HG03064 (cell line): ENCODE results near the gene MED29.

Experiments used
- ATAC-seq: cut with Tn5 transposase; IDR thresholded peaks from one replicate; pipeline ENCODE4 v1.9.1; 2021; ENCODE audit warnings: low read depth; ENCODE audit not compliant: unreplicated experiment

Gene MED29

DNA sequence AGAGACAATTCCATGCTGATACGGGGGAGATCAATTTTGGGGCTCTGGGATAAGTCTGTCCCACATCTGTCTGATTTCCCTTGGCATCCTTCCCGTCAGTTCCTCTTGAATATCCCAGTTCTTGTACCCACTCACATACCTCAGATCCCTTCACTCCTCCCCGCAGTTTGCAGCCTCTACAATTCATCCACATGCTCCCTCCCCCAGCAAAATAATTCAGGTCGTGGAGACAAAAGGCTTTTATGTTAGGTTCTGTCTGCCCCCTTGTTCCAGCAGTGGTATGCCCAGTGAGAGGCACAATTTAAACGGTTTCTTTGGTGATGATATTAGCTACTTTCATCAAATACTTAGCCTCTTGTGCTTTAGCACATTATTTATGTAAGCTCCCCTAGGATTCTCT, 35.0 kb downstream of the MED29 start:
- ATAC-seq, result no peak

DNA sequence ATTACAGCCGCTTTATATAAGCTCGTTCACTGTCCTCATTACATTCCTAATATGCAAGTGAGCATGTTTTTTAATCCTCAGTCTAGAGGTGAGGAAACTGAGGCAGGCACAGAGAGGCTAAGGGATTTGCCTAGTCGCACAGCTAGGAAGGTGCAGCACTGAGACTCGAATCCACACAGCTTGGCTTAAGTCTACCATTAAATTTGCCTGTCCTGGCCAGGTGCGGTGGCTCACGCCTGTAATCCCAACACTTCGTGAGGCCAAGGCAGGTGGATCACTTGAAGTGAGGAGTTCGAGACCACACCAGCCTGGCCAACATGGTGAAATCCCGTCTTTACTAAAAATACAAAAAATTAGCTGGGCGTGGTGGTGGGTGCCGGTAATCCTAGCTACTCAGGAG, 36.5 kb downstream of the MED29 start:
- ATAC-seq, result no peak

DNA sequence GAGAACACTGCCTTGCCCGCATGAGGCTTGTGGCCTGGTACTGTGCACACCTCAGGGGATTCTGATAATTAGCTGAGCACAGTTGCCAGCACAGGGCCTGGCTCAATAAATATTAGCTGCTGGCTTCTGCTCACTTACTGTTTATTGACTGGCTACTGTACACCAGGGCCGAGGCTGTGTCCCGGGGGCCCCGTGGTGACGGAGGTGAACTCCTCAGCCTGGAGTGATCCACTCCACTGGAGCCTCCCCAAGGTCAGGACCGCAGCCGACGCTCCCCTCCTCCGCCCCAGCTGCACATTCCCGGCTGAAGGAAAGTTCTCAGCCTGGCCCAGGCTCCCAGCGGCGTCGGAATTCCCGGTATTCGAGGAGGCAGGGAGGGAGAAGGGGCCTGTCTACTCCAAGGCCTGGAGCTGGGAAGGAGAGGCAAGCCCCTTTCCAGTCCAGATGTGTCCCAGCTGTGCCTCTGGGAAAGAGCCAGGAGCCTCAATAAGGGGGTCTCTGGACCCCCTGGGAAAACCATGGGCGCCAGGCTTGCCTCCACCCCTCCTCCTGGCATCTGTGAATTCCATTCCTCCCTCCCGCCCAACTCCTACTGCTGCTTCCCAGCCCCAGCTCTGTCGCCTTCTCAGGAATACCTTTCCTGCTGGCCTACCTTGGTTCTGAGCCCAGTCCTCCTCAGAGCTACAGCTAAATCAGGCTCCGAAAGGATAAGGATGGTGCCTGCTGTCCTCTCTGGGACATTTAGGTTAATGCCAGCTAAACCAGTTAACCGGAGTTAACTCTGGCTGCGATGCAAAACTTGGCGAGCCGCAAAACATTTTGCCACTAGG, 37.3 kb downstream of the MED29 start:
- no peak for ATAC-seq

DNA sequence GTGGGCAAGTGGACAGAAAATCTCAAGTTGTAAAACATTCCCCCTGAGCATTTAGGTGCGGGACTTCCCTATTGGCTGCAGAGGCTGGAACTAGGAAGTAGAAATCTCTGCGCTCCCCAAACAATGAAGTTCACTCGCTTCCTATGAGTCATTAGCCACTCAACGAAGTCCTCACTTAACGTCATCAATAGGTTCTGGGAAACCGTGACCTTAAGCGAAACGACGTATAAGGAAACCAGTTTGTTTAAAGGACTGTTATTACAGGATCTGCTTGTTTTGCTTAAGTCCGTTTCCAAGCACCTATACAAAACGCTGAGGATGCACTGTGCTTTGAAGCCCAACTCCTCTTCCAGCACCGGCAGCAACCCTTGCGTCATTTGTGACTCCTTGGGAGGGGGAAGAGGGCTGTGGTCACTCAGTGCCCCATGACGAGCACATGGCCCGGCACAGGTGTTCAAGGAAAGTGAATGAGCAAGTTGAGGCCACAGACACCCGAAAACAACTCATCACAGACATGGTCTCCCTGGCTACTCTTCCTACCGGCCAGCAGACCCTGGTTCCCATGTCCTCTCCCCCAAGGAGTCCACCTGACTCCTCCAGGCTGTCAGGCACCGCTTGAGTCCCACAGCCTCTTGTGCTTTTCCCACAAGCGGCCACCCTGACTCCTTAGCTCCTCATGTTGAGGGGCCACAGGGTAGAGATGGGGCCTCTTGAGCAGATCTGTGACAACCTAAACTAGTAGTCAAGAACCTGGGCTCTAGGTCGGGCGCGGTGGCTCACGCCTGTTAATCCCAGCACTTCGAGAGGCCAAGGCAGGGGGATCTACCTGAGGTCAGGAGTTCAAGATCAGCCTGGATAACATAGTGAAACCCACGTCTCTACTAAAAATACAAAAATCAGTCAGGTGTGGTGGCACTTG, 39.8 kb downstream of the MED29 start:
- ATAC-seq, result no peak

DNA sequence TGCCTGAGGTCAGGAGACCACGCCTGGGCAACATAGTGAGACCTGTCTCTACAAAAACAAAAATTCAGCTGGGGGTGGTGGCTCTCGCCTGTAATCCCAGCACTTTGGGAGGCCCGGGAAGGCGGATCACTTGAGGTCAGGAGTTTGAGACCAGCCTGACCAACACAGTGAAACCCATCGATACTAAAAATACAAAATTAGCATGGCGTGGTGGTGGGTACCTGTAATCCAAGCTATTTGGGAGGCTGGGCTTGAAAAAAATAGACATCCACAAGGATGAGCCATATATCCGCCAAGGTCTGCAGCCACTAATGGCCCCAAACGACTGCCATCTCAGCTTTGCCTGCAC, 41.5 kb downstream of the MED29 start:
- no peak for ATAC-seq

DNA sequence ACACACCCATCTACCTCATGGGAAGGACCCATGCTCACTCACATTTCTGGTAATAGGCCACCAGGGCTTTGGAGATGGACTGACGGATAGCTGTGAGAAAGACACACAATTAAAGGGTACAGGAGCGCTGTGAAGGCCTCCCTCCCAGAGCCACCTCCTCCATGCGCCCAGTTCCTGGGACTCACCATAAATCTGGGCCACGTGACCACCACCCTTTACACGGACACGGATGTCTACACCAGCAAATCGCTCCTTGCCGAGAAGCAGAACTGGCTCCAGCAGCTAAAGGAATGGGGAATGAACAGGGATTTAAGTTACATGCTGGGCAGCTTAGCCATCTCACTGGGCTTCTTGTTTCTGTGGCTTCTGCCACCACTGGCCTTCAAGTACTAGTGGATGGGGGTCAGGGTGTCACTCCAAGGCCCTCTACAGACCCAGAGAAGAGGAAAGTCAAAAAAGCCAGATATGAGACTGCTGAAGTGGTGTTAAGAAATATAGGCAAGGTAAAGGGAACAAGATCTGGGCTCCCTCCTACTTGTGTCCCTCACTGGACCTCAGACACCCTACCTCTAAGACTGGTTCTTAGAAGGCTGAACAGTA, 42.4 kb downstream of the MED29 start:
- no peak for ATAC-seq

DNA sequence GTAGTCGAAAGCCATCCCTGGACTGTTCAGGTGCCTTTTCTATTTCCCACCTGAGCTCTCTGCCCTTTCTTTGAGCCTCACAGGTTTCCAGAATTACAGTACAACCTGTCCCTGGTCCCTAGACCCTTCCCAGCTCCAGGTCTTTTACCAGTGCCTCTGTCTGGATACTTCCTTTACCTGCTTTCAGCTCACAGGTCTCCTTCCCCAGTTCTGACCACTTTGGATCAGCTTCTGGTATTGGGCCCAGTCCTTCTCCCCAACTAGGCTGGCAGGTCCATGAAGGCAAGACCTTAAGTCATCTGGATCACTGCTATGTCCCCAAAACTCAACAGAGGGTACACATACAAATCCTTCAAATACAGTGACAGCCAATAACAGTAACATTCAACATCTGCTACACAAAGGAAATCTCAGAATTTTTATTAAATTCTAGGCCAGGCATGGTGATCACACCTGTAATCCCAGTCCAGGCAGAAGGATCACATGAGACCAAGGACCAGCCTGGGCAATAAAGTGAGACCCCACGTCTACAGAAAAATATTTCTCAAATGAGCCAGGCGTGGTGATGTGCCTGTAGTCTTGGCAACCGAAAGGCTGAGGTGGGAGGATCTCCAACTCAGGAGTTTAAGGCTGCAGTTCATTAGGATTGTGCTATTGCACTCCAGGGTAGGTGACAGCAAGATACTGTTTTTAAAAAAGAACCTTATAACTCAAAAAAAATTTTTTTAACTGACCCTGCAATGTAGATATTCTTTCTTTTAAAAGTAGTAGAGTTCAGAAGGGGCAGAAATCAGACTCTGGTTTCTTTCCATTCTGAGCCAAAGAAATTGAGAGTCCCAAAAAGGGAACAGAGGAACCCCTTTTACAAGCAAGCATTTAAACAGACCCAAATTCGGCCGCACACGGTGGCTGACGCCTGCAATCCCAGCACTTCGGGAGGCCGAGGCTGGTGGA, 43.2 kb downstream of the MED29 start:
- ATAC-seq, result no peak

DNA sequence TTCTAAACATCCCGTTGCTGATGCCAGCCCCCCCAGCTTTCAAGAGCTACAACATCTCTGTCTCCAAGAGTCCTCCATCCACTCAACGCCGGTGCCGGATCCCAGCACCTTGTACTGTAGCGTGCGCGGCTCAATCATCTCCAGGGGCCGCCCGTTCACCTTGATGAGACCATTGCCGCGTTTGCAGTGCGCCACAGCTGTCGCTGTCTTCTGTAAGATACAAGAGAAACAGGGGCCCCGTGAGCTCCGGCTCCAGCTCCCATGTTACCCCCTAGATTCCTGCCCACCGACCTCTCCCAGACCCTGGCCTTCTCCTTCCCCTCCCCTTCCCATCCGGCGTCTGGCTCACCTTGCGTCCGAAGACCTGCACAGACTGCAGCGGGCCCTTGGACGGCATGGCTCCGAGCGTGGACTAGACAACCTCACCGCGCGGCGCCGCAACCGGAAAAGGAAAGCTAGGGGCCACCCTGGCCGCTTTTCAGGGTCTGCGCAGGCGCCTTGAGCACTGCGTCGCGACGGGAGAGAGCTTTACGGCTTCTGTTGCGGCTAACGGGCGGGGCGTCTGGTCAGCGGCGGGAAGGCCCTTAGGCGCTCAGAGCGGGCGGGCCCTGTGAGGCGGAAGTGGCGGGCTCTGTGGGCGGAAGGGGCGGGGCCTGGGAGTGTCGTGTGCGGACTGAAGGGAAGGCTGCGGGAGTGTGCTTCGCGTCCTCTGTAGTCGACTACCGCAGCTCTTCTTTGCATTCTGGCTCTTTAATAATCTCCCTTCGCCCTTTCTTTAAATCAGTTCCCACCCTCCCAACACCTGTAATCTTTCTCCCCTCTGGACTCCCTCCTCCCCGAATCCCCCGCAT, 44.5 kb downstream of the MED29 start, which contains the start of gene RPS16:
Gene RPS16 (minus strand): TSS at position 451 of the 851 bp plus-strand sequence. CDS start 54 bp downstream, at position 397.
- ATAC-seq, result peak; percentile 64

DNA sequence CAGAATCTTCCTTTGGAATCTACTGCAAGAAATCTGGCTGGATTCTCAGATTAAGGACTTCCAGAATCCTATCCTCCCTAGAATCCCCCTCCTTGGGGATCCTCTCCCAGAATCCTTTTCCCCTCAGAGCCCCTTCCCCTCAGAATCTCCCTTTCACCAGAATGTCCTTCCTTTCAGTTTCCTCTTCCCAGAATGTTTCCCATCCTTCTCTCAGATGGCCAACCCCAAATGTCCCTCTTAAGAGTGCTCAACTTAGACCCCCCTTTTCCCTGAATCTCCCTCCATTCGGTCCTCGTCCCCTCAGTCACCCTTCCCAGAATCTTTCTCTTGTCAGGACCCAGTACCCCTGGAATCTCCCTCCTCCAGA, 45.2 kb downstream of the MED29 start:
- no peak for ATAC-seq

DNA sequence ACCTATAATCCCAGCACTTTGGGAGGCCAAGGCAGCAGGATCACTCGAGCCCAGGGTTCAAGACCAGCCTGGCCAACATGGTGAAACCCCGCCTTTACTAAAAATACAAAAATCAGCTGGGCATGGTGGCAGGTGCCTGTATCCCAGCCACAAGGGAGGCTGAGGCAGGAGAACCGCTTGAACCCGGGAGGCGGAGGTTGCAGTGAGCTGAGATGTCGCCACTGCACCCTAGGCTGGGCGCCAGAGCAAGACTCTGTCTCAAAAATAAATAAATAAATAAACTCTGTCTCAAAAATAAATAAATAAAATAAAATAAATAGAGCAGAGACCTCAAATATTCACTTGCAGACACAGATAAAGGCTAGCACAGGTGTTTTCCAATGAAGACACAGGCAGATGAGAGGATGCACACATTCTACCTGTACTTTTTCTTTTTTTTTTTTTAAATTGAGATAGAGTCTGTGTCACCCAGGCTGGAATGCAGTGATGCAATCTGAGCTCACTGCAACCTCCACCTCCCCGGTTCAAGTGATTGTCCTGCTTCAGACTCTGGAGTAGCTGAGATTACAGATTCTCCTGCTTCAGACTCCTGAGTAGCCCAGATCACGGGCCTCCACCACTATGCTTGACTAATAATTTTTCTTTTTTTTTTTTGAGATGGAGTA, 47.2 kb downstream of the MED29 start:
- ATAC-seq, result no peak

DNA sequence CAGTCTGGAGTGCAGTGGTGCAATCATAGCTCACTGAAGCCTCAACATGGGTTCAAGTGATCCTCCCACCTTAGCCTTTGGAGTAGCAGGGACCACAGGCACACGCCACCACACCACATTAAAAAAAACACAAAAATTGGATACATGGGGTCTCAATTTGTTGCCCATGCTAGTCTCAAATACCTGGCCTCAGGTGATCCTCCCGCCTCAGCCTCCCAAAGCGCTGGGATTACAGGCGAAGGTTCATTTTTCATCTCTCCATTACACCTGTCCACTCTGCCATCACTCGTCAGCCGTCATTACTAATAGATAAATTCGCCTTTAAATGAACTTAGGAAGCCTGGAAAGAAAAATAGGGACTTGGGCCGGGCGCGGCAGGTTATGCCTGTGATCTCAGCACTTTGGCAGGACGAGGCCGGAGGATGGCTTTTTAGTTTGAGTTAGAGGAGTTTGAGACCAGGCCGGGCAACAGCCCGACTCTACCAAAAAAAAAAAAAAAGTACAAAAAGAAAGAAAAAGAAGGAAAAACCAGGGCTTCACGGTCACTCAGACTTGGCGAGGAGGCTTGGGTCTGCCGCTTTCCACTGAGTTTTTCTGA, 53.5 kb downstream of the MED29 start:
- ATAC-seq, result no peak

DNA sequence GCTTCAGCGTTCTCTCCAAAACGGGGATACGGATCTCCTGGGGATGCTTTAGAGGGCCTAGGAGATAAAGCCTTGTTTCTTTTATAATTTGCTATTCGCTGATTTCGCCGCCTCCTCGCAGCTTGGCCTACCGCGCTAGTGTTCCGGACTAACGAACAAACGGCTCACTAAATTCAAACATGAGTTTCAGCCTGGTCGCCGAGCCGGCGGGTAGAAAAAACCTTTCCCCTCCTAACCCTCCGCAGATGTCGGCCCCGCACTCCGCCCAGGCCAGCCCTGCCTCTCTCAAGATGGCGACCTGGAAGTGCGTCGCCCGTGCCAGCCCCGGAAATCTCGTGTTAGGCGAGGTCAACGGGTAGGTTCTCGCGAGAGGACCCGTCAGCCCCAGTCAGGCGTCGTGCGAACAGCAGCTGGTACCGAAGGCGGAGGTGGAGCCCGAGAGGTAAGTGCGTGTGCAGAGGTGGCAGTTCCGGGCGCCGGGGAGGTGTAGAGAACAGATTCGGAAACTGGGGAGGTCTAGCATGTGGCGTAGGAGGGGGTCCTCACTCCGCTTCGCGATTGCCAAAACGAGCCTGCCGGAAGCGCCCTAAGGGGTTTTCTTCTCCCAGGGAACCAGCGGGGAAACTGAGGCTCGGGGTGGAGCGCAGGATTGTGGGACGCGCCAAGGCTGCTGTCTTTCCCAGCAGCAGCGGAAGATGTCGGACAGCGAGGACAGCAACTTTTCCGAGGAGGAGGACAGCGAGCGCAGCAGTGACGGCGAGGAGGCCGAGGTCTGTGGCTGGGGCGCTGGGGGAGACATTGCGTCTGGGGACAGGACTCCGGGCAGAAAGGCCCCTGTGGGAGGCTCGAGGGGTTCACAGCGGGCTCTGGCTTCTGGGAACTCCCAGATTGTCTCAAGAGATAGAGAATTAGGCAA, 54.3 kb downstream of the MED29 start, which contains the start of gene SUPT5H:
Gene SUPT5H (plus strand): TSS at position 387 of the 916 bp plus-strand sequence. CDS start 309 bp downstream, at position 696.
- ATAC-seq, result peak; percentile 77

DNA sequence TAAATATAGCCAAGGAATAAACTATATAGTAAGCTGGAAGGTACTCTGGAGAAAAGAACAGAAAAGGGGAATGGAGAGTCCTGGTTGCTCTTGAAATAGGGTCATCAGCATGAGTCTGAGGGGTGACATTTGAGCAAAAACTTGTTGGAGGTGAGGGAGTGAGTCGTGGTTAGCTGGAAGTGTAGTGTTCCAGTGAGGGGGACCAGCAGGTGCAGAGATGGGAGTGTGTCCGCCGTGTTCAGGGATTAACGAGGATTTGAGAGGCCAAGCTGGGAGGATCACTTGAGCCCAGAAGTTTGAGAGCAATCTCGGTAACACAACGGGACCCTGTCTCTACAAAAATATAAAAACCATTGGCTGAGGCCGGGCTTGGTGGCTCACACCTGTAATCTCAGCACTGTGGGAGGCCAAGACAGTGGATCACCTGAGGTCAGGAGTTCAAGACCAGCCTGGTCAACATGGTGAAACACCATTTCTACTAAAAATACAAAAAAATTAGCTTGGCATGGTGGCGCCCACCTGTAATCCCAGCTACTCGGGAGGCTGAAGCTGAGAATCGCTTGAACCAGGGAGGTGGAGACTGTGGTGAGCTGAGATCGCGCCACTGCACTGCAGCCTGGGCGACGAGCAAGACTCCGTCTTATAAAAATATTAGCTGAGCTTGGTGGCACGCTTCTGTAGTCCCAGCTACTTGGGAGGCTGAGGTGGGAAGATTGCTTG, 55.3 kb downstream of the MED29 start:
- ATAC-seq, result no peak

DNA sequence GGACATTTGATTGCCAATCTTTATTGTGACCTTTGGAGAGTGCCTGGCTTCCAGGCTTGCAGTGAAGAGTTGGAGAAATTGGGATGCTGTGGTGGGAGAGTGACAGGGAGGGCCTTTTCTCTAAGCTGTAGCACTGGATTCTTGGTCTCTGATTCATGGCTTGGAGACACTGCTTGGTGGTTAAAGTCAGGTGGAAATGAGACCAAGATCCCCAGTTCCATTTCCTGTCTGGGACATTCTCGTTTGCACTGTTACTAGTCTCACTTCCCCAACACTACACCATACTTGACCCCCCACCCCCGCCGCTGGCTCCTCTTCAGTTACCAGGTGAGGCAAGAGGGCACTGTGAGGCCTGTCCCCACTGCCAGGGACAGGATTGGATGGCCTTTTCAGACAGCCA, 57.1 kb downstream of the MED29 start:
- no peak for ATAC-seq

DNA sequence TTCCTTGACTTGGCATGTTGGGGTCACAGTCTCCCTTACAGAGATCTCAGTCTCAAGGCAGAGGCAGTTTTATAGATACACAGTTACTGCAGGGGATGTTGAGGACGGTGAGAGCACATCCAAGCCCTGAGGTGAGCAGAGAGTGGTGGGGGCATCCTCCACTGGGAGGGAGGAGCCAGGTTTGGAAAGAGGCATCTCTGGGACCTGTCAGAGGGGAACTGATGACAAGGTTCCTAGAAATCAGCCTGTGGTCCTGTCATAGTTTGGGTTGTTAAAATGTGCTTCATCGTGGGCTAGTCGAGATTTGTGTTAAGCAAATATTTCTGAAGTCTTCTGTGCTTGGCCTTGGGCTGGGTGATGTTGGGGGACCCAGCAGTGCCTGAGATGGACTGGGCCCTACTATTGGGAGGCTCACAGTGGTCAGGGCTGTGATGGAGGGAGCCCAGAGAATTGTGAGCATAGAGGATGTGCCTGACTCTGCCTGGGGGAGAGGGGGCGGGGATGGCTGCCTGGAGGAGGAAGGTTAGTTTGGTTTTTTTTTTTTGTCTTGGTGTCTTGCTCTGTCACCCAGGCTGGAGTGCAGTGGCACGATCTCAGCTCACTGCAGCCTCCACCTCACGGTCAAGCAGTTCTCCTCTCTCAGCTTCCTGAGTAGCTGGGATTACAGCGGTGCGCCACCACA, 58.1 kb downstream of the MED29 start:
- no peak for ATAC-seq
